WERI-Rb-1 (cell line): ENCODE data around the gene HDGFL1.

Experiments
- DNase-seq: peaks from one replicate; pipeline ENCODE4 v3.0.0-alpha.2; 2020
- H3K27ac ChIP-seq: fragments of 250-450 bp; sonication (Bioruptor Pico); 2 replicates; pipeline ENCODE4 v1.5.1; 2020; ENCODE audit warnings: mild to moderate bottlenecking, moderate library complexity
- H3K27me3 ChIP-seq: fragments of 250-450 bp; sonication (Bioruptor Pico); 2 replicates; pipeline ENCODE4 v1.5.1; 2021; ENCODE audit warnings: mild to moderate bottlenecking, low read depth, moderate library complexity; ENCODE audit not compliant: insufficient read depth, severe bottlenecking
- H3K36me3 ChIP-seq: fragments of 250-450 bp; sonication (Bioruptor Pico); 2 replicates; pipeline ENCODE4 v1.5.1; 2020; ENCODE audit warnings: mild to moderate bottlenecking, moderate library complexity
- H3K4me3 ChIP-seq: 2 replicates; pipeline ENCODE4 v1.5.1; 2011; ENCODE audit warnings: low read depth, mild to moderate bottlenecking, control low read depth, low read length
- H3K9me3 ChIP-seq: fragments of 250-450 bp; sonication (Bioruptor Pico); 2 replicates; pipeline ENCODE4 v1.5.1; 2021; ENCODE audit warnings: mild to moderate bottlenecking, moderate library complexity; ENCODE audit not compliant: severe bottlenecking
- CTCF ChIP-seq: IDR thresholded peaks from 2 replicates; pipeline ENCODE4 v1.5.1; 2011; ENCODE audit warnings: low read depth, mild to moderate bottlenecking, control low read depth, inconsistent platforms, low read length

Gene HDGFL1

GRCh38 chr6:22536122-22536521 lies 33.2 kb upstream of the HDGFL1 start:
- Histone ChIP-seq H3K27me3 (no peaks in the 10 kb centered on the region), H3K9me3 (peaks cover 5% of the 10 kb centered on the region), H3K27ac (no peak overlapping the region), H3K36me3 (no peaks in the 10 kb centered on the region), H3K4me3 (no peak overlapping the region)
- DNase-seq = peak; percentile 29
- no peak for TF ChIP-seq CTCF

GRCh38 chr6:22544476-22544875 lies 24.9 kb upstream of the HDGFL1 start:
- Histone ChIP-seq H3K27ac (no peak overlapping the region; the same call in 1 of the 2 replicates), H3K27me3 (no peaks in the 10 kb centered on the region), H3K9me3 (no peaks in the 10 kb centered on the region), H3K4me3 (no peak overlapping the region), H3K36me3 (no peaks in the 10 kb centered on the region)
- no peak for DNase-seq
- TF ChIP-seq CTCF = no peak

- Histone ChIP-seq H3K27ac (no peak overlapping the region; the same call in 1 of the 2 replicates), H3K4me3 (no peak overlapping the region), H3K27me3 (no peaks in the 10 kb centered on the region), H3K9me3 (no peaks in the 10 kb centered on the region), H3K36me3 (no peaks in the 10 kb centered on the region)
- TF ChIP-seq CTCF = no peak
- DNase-seq = no peak
Observed at GRCh38 chr6:22545051-22545450, 24.3 kb upstream of the HDGFL1 start.

GRCh38 chr6:22546236-22546635 lies 23.1 kb upstream of the HDGFL1 start:
- no peaks in the 10 kb centered on the region for H3K27me3 ChIP-seq
- no peaks in the 10 kb centered on the region for H3K9me3 ChIP-seq
- no peaks in the 10 kb centered on the region for H3K36me3 ChIP-seq
- H3K4me3 ChIP-seq = no peak overlapping the region
- H3K27ac ChIP-seq = no peak overlapping the region
- TF ChIP-seq CTCF = no peak
- no peak for DNase-seq

GRCh38 chr6:22550971-22551670 lies 18.2 kb upstream of the HDGFL1 start:
- H3K36me3 ChIP-seq = no peaks in the 10 kb centered on the region
- no peak overlapping the region for H3K27ac ChIP-seq
- no peaks in the 10 kb centered on the region for H3K27me3 ChIP-seq
- H3K9me3 ChIP-seq = no peaks in the 10 kb centered on the region
- no peak for DNase-seq
- no peak overlapping the region for H3K4me3 ChIP-seq
- no peak for TF ChIP-seq CTCF

- Histone ChIP-seq H3K4me3 (no peak overlapping the region), H3K27me3 (no peaks in the 10 kb centered on the region), H3K27ac (no peak overlapping the region), H3K36me3 (no peaks in the 10 kb centered on the region), H3K9me3 (no peaks in the 10 kb centered on the region)
- no peak for TF ChIP-seq CTCF
- DNase-seq = peak; percentile 20
Observed at GRCh38 chr6:22556266-22556665, 13.1 kb upstream of the HDGFL1 start.
